ENCODE measurements around the gene TUBA1A. TPM values are rescaled to one million over a fixed set of nuclear protein-coding genes. Genes with fewer than 3 reads are reported as not detected.

TUBA1A gene
- total RNA-seq, 2 donors from 2014 or later = 166 to 298 TPM

- Mint-ChIP-seq H3K27ac (no peak overlapping the region), H3K27me3 (ENCODE audit: insufficient read depth) (peaks cover 80% of the 10 kb centered on the region), H3K36me3 (ENCODE audit: low read depth) (no peaks in the 10 kb centered on the region), H3K4me3 (no peak overlapping the region), H3K9me3 (no peaks in the 10 kb centered on the region), H3K4me1 (peaks cover 28% of the 10 kb centered on the region)
- Histone ChIP-seq H3K36me3 (ENCODE audit: control insufficient read depth, insufficient read depth, low read length) (no peaks in the 10 kb centered on the region), H3K9ac (ENCODE audit: extremely low read depth, low read length, poor library complexity, severe bottlenecking) (no peak overlapping the region), H3K9me3 (ENCODE audit: control insufficient read depth, low read length) (no peaks in the 10 kb centered on the region), H3K4me3 (ENCODE audit: low read length) (no peak overlapping the region), H3K27ac (ENCODE audit: low read depth, low read length) (no peak overlapping the region), H3K4me1 (ENCODE audit: control insufficient read depth, insufficient read depth, low read length) (peaks cover 9% of the 10 kb centered on the region), H3K27me3 (ENCODE audit: control insufficient read depth, insufficient read depth, low read length, poor library complexity, severe bottlenecking) (peaks cover 65% of the 10 kb centered on the region)
- no peak for TF ChIP-seq CTCF (conservative IDR thresholded peaks at IDR 0.05)
- WGBS, 2 experiments (ENCODE audit: insufficient coverage in 1 of 2, insufficient read length in 1 of 2) = 88 to 95% methylated on average over 3 of the region's 3 CpGs
- no peak for DNase-seq
Observed at GRCh38 chr12:49230805-49231194, 41.9 kb upstream of the TUBA1A start.

GRCh38 chr12:49230176-49230804 lies 41.4 kb upstream of the TUBA1A start:
- no peak for TF ChIP-seq CTCF (conservative IDR thresholded peaks at IDR 0.05)
- no peaks in the 10 kb centered on the region for H3K36me3 Mint-ChIP-seq (ENCODE audit: low read depth)
- H3K27ac Mint-ChIP-seq = no peak overlapping the region
- H3K9ac ChIP-seq (ENCODE audit: extremely low read depth, low read length, poor library complexity, severe bottlenecking) = no peak overlapping the region
- H3K4me3 Mint-ChIP-seq = no peak overlapping the region
- no peaks in the 10 kb centered on the region for H3K9me3 Mint-ChIP-seq
- H3K27ac ChIP-seq (ENCODE audit: low read depth, low read length) = no peak overlapping the region
- peaks cover 9% of the 10 kb centered on the region for H3K4me1 ChIP-seq (ENCODE audit: control insufficient read depth, insufficient read depth, low read length)
- no peaks in the 10 kb centered on the region for H3K36me3 ChIP-seq (ENCODE audit: control insufficient read depth, insufficient read depth, low read length)
- H3K9me3 ChIP-seq (ENCODE audit: control insufficient read depth, low read length) = no peaks in the 10 kb centered on the region
- DNase-seq = no peak
- H3K27me3 ChIP-seq (ENCODE audit: control insufficient read depth, insufficient read depth, low read length, poor library complexity, severe bottlenecking) = peaks cover 65% of the 10 kb centered on the region
- peaks cover 28% of the 10 kb centered on the region for H3K4me1 Mint-ChIP-seq
- peaks cover 85% of the 10 kb centered on the region for H3K27me3 Mint-ChIP-seq (ENCODE audit: insufficient read depth)
- WGBS, 2 experiments (ENCODE audit: insufficient coverage in 1 of 2, insufficient read length in 1 of 2) = 92 to 95% methylated on average over 3 to 6 of the region's 6 CpGs
- H3K4me3 ChIP-seq (ENCODE audit: low read length) = no peak overlapping the region

- Mint-ChIP-seq H3K4me1 (peaks cover 29% of the 10 kb centered on the region), H3K27ac (no peak overlapping the region), H3K36me3 (ENCODE audit: low read depth) (no peaks in the 10 kb centered on the region), H3K27me3 (ENCODE audit: insufficient read depth) (peaks cover 85% of the 10 kb centered on the region), H3K4me3 (no peak overlapping the region), H3K9me3 (no peaks in the 10 kb centered on the region)
- no peak overlapping the region for H3K27ac ChIP-seq (ENCODE audit: low read depth, low read length)
- TF ChIP-seq CTCF (conservative IDR thresholded peaks at IDR 0.05) = no peak
- no peaks in the 10 kb centered on the region for H3K36me3 ChIP-seq (ENCODE audit: control insufficient read depth, insufficient read depth, low read length)
- peaks cover 70% of the 10 kb centered on the region for H3K27me3 ChIP-seq (ENCODE audit: control insufficient read depth, insufficient read depth, low read length, poor library complexity, severe bottlenecking)
- H3K9ac ChIP-seq (ENCODE audit: extremely low read depth, low read length, poor library complexity, severe bottlenecking) = no peak overlapping the region
- H3K4me3 ChIP-seq (ENCODE audit: low read length) = no peak overlapping the region
- H3K9me3 ChIP-seq (ENCODE audit: control insufficient read depth, low read length) = no peaks in the 10 kb centered on the region
- 20% methylated on average over 1 to 3 of the region's 3 CpGs for WGBS, 2 experiments (ENCODE audit: insufficient coverage in 1 of 2, insufficient read length in 1 of 2)
- H3K4me1 ChIP-seq (ENCODE audit: control insufficient read depth, insufficient read depth, low read length) = peaks cover 9% of the 10 kb centered on the region
- DNase-seq = peak; percentile 74
Observed at GRCh38 chr12:49228653-49229052, 39.8 kb upstream of the TUBA1A start.

All from endodermal cell (in vitro differentiated cells).